Sigmoid colon (tissue), 4 donors: ENCODE measurements around the gene HS1BP3.

ENCODE experiments used
- CTCF ChIP-seq, 4 experiments: fragments of 450-650 bp in 3 of 4; fragments of 200-600 bp in 1 of 4; IDR thresholded peaks; one replicate each; pipeline ENCODE4 v1.5.1; 2016 to 2019; ENCODE audit warnings: antibody characterized with exemption in 4 of 4, mild to moderate bottlenecking in 3 of 4, moderate library complexity in 2 of 4
- EP300 ChIP-seq, 4 donors: sonication (generic); formaldehyde crosslinking; IDR thresholded peaks; one replicate each; pipeline ENCODE4 v1.6.1; 2017; ENCODE audit warnings: antibody characterized with exemption in 4 of 4

GRCh38 chr2:20604951-20605381, 45.9 kb downstream of the HS1BP3 start:
- TF ChIP-seq CTCF (IDR thresholded peaks at IDR 0.05) (no peak), EP300 (IDR thresholded peaks at IDR 0.05) (peak in 3 of 4 donors; percentile 27 to 69 (median 34))
